DOHH2 (cell line): ENCODE measurements around the gene SNX12.

Source experiments
- EZH2phosphoT487 ChIP-seq: fragments of 200-600 bp; sonication (generic); IDR thresholded peaks from 2 replicates; pipeline ENCODE4 v1.6.1; 2017; ENCODE audit warnings: borderline replicate concordance, mild to moderate bottlenecking, antibody characterized with exemption, low read length, moderate library complexity, mixed read lengths
- TF ChIP-seq, protein P1 (sequence below): fragments of 200-600 bp; sonication (generic); IDR thresholded peaks from one replicate; pipeline ENCODE4 v1.5.1; 2014; ENCODE audit warnings: antibody characterized with exemption, mild to moderate bottlenecking, low read depth, low read length; ENCODE audit not compliant: poor library complexity, severe bottlenecking

DNA sequence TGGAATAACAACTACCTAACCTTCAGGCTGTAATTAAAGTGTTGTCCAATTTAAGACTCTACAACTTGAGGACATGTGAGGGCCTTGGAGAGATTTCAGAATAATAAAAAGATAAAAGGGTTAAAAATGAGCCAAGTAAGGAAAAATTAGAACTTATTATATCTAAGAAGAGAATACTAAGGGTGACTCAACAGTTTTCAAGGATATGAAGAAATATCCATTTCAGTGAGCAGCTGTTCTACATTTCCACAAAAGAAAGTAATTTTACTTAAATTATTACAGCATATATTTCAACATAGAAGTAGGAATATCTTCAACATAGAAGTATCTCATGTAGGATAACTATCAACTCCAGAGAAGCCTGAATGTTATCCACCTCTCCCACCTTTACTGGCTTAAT, 11.3 kb downstream of the SNX12 start:
- TF ChIP-seq, protein P1, sequence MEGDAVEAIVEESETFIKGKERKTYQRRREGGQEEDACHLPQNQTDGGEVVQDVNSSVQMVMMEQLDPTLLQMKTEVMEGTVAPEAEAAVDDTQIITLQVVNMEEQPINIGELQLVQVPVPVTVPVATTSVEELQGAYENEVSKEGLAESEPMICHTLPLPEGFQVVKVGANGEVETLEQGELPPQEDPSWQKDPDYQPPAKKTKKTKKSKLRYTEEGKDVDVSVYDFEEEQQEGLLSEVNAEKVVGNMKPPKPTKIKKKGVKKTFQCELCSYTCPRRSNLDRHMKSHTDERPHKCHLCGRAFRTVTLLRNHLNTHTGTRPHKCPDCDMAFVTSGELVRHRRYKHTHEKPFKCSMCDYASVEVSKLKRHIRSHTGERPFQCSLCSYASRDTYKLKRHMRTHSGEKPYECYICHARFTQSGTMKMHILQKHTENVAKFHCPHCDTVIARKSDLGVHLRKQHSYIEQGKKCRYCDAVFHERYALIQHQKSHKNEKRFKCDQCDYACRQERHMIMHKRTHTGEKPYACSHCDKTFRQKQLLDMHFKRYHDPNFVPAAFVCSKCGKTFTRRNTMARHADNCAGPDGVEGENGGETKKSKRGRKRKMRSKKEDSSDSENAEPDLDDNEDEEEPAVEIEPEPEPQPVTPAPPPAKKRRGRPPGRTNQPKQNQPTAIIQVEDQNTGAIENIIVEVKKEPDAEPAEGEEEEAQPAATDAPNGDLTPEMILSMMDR = no peak
- no peak for TF ChIP-seq EZH2phosphoT487
